Duodenal mucosa (tissue), 2 donors: Measurements from ENCODE around the gene TMEM50A.
"Not testable (repeated sequence)": the region's sequence is repeated elsewhere in the genome, so short reads cannot be mapped to it uniquely, and the experiment has no call there.

Experiments used
- H3K27ac ChIP-seq: one replicate; pipeline ENCODE4 v1.7.0; 2013; ENCODE audit warnings: low read depth, low read length
- H3K27me3 ChIP-seq, 2 donors: one replicate each; pipeline ENCODE4 v1.7.0; 2013; ENCODE audit warnings: low read length in 2 of 2, control low read depth in 1 of 2; ENCODE audit not compliant: insufficient read depth in 2 of 2, control insufficient read depth in 1 of 2
- H3K36me3 ChIP-seq, 2 donors: one replicate each; pipeline ENCODE4 v1.7.0; 2013; ENCODE audit warnings: low read length in 2 of 2, control low read depth in 1 of 2; ENCODE audit not compliant: insufficient read depth in 2 of 2, control insufficient read depth in 1 of 2
- H3K4me1 ChIP-seq, 2 donors: one replicate each; pipeline ENCODE4 v1.7.0; 2013; ENCODE audit warnings: low read length in 2 of 2, control low read depth in 1 of 2; ENCODE audit not compliant: insufficient read depth in 2 of 2, control insufficient read depth in 1 of 2
- H3K4me3 ChIP-seq, 2 donors: one replicate each; pipeline ENCODE4 v1.7.0; 2013; ENCODE audit warnings: low read length in 2 of 2, low read depth in 1 of 2
- H3K9ac ChIP-seq, 2 donors: one replicate each; pipeline ENCODE4 v1.7.0; 2013; ENCODE audit warnings: low read length in 2 of 2, low read depth in 1 of 2
- H3K9me3 ChIP-seq, 2 donors: one replicate each; pipeline ENCODE4 v1.7.0; 2013; ENCODE audit warnings: low read length in 2 of 2, control low read depth in 1 of 2; ENCODE audit not compliant: control insufficient read depth in 1 of 2

Gene TMEM50A

DNA sequence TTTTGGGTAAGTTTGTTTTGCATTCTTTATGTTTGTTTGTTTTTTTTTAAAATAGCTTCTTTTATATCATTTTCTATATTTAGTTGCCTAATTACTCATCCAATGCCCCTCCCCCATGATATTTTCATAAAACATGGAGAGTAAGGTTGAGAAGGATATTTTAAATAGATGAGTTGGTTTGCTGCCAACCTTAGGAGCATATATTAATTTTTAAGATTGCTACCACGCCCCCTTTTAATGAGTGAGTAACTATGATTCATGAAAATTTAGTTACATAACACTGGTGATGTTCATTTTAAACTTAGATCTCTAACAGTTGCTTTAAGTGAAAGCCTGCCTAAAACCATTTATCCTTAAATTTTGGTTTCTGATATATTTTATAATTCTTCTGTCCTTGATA lies 18.7 kb downstream of the TMEM50A start:
- Histone ChIP-seq H3K4me3 (no peak overlapping the region), H3K27ac (no peak overlapping the region), H3K9ac (no peak overlapping the region), H3K4me1 (no peaks in the 10 kb centered on the region), H3K9me3 (no peaks in the 10 kb centered on the region), H3K27me3 (no peaks in the 10 kb centered on the region), H3K36me3 (peaks cover 26 to 67% of the 10 kb centered on the region in 2 donors)

- H3K4me1 ChIP-seq, result no peaks in the 10 kb centered on the region
- no peaks in the 10 kb centered on the region for H3K9me3 ChIP-seq
- no peak overlapping the region for H3K9ac ChIP-seq
- H3K4me3 ChIP-seq, result no peak overlapping the region
- no peaks in the 10 kb centered on the region for H3K27me3 ChIP-seq
- peaks cover 23 to 48% of the 10 kb centered on the region in 2 donors for H3K36me3 ChIP-seq
- H3K27ac ChIP-seq, result no peak overlapping the region
These were observed 22.8 kb downstream of the TMEM50A start for GRCh38 chr1:25360596-25361581.

GRCh38 chr1:25361901-25362300 lies 23.8 kb downstream of the TMEM50A start:
- Histone ChIP-seq H3K27ac (no peak overlapping the region), H3K4me1 (no peaks in the 10 kb centered on the region), H3K4me3 (no peak overlapping the region), H3K27me3 (no peaks in the 10 kb centered on the region), H3K9me3 (no peaks in the 10 kb centered on the region), H3K9ac (no peak overlapping the region), H3K36me3 (peaks cover 23 to 38% of the 10 kb centered on the region in 2 donors)

DNA sequence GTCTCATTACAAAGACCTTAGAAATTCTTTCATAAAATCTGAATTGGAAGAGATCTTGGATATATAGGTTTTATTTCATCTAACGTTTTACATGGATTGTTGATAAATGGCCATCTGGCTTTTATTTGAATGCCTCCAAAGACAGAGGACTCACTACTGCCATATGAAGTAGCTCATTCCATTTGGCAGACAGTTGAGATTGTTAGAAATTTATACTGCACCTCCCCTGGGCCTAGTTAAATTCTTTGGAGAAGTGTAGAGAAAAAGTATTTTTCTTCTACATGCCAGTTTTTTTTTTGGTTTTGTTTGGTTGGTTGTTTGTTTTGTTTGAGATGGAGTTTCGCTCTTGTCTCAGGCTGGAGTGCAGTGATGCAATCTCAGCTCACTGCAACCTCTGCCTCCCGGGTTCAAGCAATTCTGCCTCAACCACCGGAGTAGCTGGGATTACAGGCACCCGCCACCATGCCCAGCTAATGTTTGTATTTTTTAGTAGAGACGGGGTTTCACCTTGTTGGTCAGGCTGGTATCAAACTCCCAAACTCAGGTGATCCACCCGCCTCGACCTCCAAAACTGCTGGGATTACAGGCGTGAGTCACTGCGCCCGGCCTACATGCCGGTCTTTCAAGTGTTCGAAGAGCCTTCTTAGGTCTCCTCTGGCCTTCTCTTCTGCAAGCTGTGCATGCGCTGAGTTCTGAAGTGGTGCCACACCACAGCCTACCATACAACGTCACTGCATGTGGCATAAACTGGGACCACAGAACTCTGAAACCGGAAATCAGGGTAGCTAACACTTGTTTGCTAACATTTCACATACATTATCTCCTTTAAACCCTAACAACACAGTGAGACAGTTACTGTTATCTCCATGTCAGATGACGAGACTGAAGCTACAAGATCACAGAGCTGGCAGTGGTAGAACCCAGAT lies 24.8 kb downstream of the TMEM50A start:
- not testable (repeated sequence) for H3K27me3 ChIP-seq, H3K4me1 ChIP-seq, H3K4me3 ChIP-seq, H3K9ac ChIP-seq, H3K9me3 ChIP-seq, H3K27ac ChIP-seq
- peaks cover 23 to 32% of the 10 kb centered on the region in 2 donors for H3K36me3 ChIP-seq

- Histone ChIP-seq H3K27ac (no peak overlapping the region), H3K9ac (no peak overlapping the region), H3K9me3 (no peaks in the 10 kb centered on the region), H3K4me1 (no peaks in the 10 kb centered on the region), H3K27me3 (no peaks in the 10 kb centered on the region), H3K4me3 (no peak overlapping the region), H3K36me3 (no peaks in the 10 kb centered on the region)
These were observed 31.1 kb downstream of the TMEM50A start for GRCh38 chr1:25369241-25369640.

- not testable (repeated sequence) for H3K4me1 ChIP-seq, H3K36me3 ChIP-seq, H3K9me3 ChIP-seq, H3K27me3 ChIP-seq, H3K9ac ChIP-seq, H3K4me3 ChIP-seq, H3K27ac ChIP-seq
These were observed 31.6 kb downstream of the TMEM50A start for GRCh38 chr1:25369691-25370271.

GRCh38 chr1:25371757-25372156 lies 33.6 kb downstream of the TMEM50A start:
- H3K27me3 ChIP-seq, H3K9ac ChIP-seq, H3K4me1 ChIP-seq, H3K9me3 ChIP-seq, H3K36me3 ChIP-seq, H3K4me3 ChIP-seq, H3K27ac ChIP-seq: not testable (repeated sequence)

- H3K9me3 ChIP-seq, H3K9ac ChIP-seq, H3K4me1 ChIP-seq, H3K36me3 ChIP-seq, H3K27ac ChIP-seq, H3K4me3 ChIP-seq, H3K27me3 ChIP-seq: not testable (repeated sequence)
These were observed 40.2 kb downstream of the TMEM50A start for GRCh38 chr1:25378367-25378766.

- not testable (repeated sequence) for H3K9ac ChIP-seq, H3K36me3 ChIP-seq, H3K27me3 ChIP-seq, H3K9me3 ChIP-seq, H3K4me1 ChIP-seq, H3K27ac ChIP-seq, H3K4me3 ChIP-seq
These were observed 44.4 kb downstream of the TMEM50A start for GRCh38 chr1:25382543-25382942.

DNA sequence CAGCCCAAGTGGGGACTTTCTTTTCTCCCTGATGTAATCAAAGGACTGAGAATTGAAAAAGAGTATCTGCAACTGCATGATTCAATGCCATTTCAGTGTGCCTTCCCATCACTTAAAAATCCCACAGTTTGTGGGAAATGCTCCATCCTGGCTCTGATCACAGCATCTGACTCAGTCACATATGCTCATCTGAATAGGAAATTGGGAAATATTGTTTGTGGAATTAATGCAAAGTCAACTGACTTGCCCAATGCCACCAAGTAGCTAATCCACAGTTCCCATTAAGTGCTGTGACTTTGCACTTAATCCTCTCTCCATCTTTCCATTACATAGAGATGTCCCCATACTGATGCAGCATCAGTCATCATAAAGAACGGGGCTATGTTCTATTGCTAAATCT lies 45.0 kb downstream of the TMEM50A start:
- not testable (repeated sequence) for H3K4me1 ChIP-seq, H3K9me3 ChIP-seq, H3K27me3 ChIP-seq, H3K36me3 ChIP-seq, H3K27ac ChIP-seq, H3K9ac ChIP-seq, H3K4me3 ChIP-seq
